Psoas muscle (tissue), 8 donors: ENCODE data around the gene IPPK. TPM values are rescaled to one million over a fixed set of nuclear protein-coding genes. Genes with fewer than 3 reads are reported as not detected.

Source experiments
- ATAC-seq, 4 donors: fragments of 200-7000 bp; cut with Tn5 transposase; one replicate each; pipeline ENCODE4 v1.9.1; 2020; ENCODE audit warnings: moderate library complexity in 3 of 4, mild to moderate bottlenecking in 2 of 4
- DNase-seq, 2 donors: peaks; one replicate each; pipeline ENCODE4 v3.0.0-alpha.2; 2020
- H3K27ac ChIP-seq: fragments of 200-600 bp; one replicate; pipeline ENCODE4 v1.8.0; 2022
- H3K27me3 ChIP-seq, 3 donors: fragments of 200-600 bp in 1 of 3; one replicate each; pipeline versions ENCODE4 v1.6.1 to v1.8.0; 2013 to 2022; ENCODE audit warnings: low read length in 2 of 3, mild to moderate bottlenecking in 2 of 3, moderate library complexity in 1 of 3; ENCODE audit not compliant: insufficient read depth in 3 of 3
- H3K36me3 ChIP-seq, 2 donors: fragments of 200-600 bp in 1 of 2; one replicate each; pipeline versions ENCODE4 v1.6.1 to v1.8.0; 2013 to 2022; ENCODE audit warnings: low read depth in 1 of 2, mild to moderate bottlenecking in 1 of 2, moderate library complexity in 1 of 2; ENCODE audit not compliant: insufficient read depth in 1 of 2
- H3K4me1 ChIP-seq: fragments of 200-600 bp; one replicate; pipeline ENCODE4 v1.8.0; 2022
- H3K4me3 ChIP-seq: fragments of 200-600 bp; one replicate; pipeline ENCODE4 v1.8.0; 2022; ENCODE audit warnings: mild to moderate bottlenecking
- H3K9me3 ChIP-seq: fragments of 200-600 bp; one replicate; pipeline ENCODE4 v1.8.0; 2022
- CTCF ChIP-seq: fragments of 200-600 bp; IDR thresholded peaks from one replicate; pipeline ENCODE4 v1.8.0; 2022; ENCODE audit warnings: antibody characterized with exemption
- WGBS, 3 donors: extraction: QIAGEN DNeasy Blood & Tissue Kit; methylation state at CpG; one replicate each; pipeline versions ENCODE4 v1.1.6 to v1.1.7; 2013; 5-methylcytosine and 5-hydroxymethylcytosine counted together
- intact Hi-C, 2 donors: fragments of 100-400 bp; cut with DNase I; formaldehyde crosslinking; loops; one replicate each; pipeline versions ENCODE4 v1.11.0 to v1.14.2; 2022
- polyA plus RNA-seq, 3 donors: library from polyadenylated mRNA; stranded (reverse); fragments of 200-250 nt; gene quantifications; one replicate each; pipeline ENCODE4 v1.2.3, GENCODE V29; 2013
- total RNA-seq, 4 donors: library from RNA; stranded (reverse); fragmentation: NEBNext Ultra II Directional in 2 of 4; extraction: Animal tissue kit (Norgen Biotek cat#: 25700) in 2 of 4; gene quantifications; one replicate each; pipeline versions ENCODE4 v1.2.1 to v1.2.4, GENCODE V29; 2021 to 2023
- donor health status: healthy with polysubstance abuse.
- donor health status: DM: no; HTN: no; CAD: no; lungs with moderate emphysema.
- donor health status: Bipolar disorder and iron deficiency.
- donor health status: healthy.
- donor health status: DM: yes; HTN: yes; CAD: no.
- donor health status: DM: no; HTN: no; CAD: no.
- donor health status: DM: no; HTN: no; CAD: no.
- donor health status: DM: yes; HTN: yes; CAD: no.

IPPK gene
- total and polyA plus RNA-seq, 7 donors, result 3.9 to 10.5 (median 8.5) TPM

GRCh38 chr9:92668746-92669526 lies 995 bp downstream of the IPPK start:
- intact Hi-C loops, result no loop called here
- peak; percentile 46 to 61 for DNase-seq
- peak in 1 of 4 donors; percentile 29 for ATAC-seq
- H3K27me3 ChIP-seq, result no peaks in the 10 kb centered on the region
- no peaks in the 10 kb centered on the region for H3K9me3 ChIP-seq
- H3K27ac ChIP-seq, result peak overlapping the region; percentile 97
- TF ChIP-seq CTCF, result no peak
- peaks cover 27% of the 10 kb centered on the region for H3K4me1 ChIP-seq
- H3K36me3 ChIP-seq, result peaks cover 0 to 14% of the 10 kb centered on the region in 2 donors
- 15 to 17% (median 16%) methylated on average over 14 of the region's 14 CpGs for WGBS, 3 donors
- peak overlapping the region; percentile 99 for H3K4me3 ChIP-seq

GRCh38 chr9:92666912-92667532 lies 2.9 kb downstream of the IPPK start:
- Histone ChIP-seq H3K4me3 (no peak overlapping the region), H3K36me3 (peaks cover 0 to 14% of the 10 kb centered on the region in 2 donors), H3K27me3 (no peaks in the 10 kb centered on the region), H3K4me1 (peaks cover 27% of the 10 kb centered on the region), H3K9me3 (no peaks in the 10 kb centered on the region), H3K27ac (no peak overlapping the region)
- 84 to 95% (median 86%) methylated on average over 8 of the region's 8 CpGs for WGBS, 3 donors
- TF ChIP-seq CTCF, result no peak
- intact Hi-C loops, result no loop called here
- peak in 1 of 2 donors; percentile 17 for DNase-seq
- no peak for ATAC-seq

- ATAC-seq, result no peak
- no peak overlapping the region for H3K27ac ChIP-seq
- H3K9me3 ChIP-seq, result no peaks in the 10 kb centered on the region
- intact Hi-C loops, result no loop called here
- DNase-seq, result peak in 1 of 2 donors; percentile 37
- H3K27me3 ChIP-seq, result no peaks in the 10 kb centered on the region
- H3K4me1 ChIP-seq, result peaks cover 23% of the 10 kb centered on the region
- WGBS, 3 donors, result 89 to 93% (median 92%) methylated on average over 6 of the region's 6 CpGs
- TF ChIP-seq CTCF, result no peak
- H3K4me3 ChIP-seq, result no peak overlapping the region
- peaks cover 0 to 14% of the 10 kb centered on the region in 2 donors for H3K36me3 ChIP-seq
Measured at GRCh38 chr9:92666236-92666635, 3.7 kb downstream of the IPPK start.

GRCh38 chr9:92665836-92666235 lies 4.1 kb downstream of the IPPK start:
- DNase-seq (no peak), ATAC-seq (no peak)
- 85 to 94% (median 89%) methylated on average over 3 of the region's 3 CpGs for WGBS, 3 donors
- no peaks in the 10 kb centered on the region for H3K9me3 ChIP-seq
- no peak overlapping the region for H3K27ac ChIP-seq
- intact Hi-C loops, result no loop called here
- no peak overlapping the region for H3K4me3 ChIP-seq
- peaks cover 21% of the 10 kb centered on the region for H3K4me1 ChIP-seq
- H3K36me3 ChIP-seq, result peaks cover 0 to 14% of the 10 kb centered on the region in 2 donors
- H3K27me3 ChIP-seq, result no peaks in the 10 kb centered on the region
- no peak for TF ChIP-seq CTCF
